GM19238 (cell line): Measurements from ENCODE around the gene LBHD1.
"Not testable (repeated sequence)": the region's sequence is repeated elsewhere in the genome, so short reads cannot be mapped to it uniquely, and the experiment has no call there.

Experiments used
- DNase-seq: peaks from one replicate; pipeline ENCODE4 v3.0.0; 2011; ENCODE audit warnings: low spot score; ENCODE audit not compliant: insufficient read length

Gene LBHD1

DNA sequence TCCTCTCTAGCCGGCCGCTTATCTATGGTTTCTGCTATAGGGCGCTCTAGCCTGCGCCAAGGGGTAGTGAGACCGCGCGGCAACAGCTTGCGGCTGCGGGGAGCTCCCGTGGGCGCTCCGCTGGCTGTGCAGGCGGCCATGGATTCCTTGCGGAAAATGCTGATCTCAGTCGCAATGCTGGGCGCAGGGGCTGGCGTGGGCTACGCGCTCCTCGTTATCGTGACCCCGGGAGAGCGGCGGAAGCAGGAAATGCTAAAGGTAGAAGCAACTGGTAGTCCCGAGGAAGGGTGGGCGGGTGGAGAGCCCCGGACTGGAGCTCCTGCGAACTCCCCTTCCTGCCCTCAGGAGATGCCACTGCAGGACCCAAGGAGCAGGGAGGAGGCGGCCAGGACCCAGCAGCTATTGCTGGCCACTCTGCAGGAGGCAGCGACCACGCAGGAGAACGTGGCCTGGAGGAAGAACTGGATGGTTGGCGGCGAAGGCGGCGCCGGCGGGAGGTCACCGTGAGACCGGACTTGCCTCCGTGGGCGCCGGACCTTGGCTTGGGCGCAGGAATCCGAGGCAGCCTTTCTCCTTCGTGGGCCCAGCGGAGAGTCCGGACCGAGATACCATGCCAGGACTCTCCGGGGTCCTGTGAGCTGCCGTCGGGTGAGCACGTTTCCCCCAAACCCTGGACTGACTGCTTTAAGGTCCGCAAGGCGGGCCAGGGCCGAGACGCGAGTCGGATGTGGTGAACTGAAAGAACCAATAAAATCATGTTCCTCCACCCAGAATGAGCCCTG, at the start of gene LBHD1, which contains the start of gene UQCC3:
Gene LBHD1 (minus strand): TSS at position 660 of the 782 bp plus-strand sequence. CDS start 2,236 bp downstream, outside the sequence.
Gene UQCC3 (plus strand): TSS at position 66 of the 782 bp plus-strand sequence. CDS start 73 bp downstream, at position 139.
- peak; percentile 78 for DNase-seq

DNA sequence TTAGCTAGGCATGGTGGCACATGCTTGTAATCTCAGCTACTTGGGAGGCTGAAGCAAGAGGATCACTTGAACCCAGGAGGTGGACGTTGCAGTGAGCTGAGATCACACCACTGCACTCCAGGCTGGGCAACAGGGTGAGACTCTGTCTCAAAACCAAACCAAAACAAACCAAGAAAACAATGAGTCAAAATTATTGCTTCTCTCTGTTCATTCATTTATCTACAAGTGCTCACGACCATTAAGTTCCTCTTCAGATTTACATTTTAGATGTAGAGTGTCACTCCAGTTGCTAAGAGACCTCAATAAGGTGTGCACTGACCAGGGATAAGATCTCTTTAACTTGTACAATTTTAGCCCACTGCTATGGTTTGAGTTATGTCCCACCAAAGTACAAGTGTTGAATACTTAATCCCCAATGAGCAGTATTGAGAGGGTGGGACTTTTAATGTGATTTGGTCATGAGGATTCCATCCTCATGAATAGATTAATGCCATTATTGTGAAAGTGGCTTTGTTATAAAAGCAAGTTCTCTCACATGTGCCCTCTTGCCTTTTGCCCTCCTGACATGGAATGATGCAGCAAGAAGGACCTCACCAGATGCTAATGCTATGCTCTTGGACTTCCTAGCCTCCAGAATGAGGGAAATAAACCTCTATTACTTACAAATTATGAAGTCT, 47.4 kb upstream of the LBHD1 start:
- DNase-seq, result no peak

DNA sequence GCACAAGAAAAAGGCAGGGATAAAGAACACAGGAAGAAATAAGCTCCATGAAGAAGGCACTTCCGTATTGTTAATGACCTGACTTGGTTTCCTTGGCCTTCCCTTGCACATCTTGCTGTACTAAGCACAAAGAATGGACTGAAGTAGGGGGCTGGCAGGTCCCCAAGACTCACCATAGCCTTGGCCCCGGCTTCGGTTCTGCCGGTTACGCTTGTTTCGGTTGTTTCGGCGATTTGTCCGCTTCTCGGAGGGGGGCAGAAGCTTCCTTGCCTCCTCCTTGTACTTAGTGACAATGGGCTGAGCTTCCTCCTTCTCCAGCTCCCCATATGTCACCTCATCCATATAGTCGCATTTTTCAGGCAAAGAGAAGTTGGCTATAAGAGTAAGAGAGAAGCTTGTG, 44.7 kb upstream of the LBHD1 start:
- no peak for DNase-seq

DNA sequence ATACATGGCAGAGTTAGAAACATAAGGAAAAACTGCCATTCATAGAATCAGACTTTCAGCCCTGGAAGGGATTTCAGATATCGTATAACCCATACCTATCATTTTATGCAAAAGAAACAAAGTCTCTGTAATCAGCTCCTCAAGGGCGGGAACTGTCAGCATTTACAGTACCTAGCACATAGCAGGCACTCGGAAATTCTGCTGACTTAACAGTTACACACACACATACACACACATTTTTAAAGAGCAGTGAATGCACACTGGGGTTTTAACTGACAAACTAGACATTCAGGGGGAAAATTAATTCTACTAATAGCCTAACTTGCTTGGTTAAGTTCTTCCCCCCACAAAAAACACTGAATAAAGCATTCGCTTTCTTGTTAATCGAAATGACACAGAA, 44.1 kb upstream of the LBHD1 start:
- no peak for DNase-seq

DNA sequence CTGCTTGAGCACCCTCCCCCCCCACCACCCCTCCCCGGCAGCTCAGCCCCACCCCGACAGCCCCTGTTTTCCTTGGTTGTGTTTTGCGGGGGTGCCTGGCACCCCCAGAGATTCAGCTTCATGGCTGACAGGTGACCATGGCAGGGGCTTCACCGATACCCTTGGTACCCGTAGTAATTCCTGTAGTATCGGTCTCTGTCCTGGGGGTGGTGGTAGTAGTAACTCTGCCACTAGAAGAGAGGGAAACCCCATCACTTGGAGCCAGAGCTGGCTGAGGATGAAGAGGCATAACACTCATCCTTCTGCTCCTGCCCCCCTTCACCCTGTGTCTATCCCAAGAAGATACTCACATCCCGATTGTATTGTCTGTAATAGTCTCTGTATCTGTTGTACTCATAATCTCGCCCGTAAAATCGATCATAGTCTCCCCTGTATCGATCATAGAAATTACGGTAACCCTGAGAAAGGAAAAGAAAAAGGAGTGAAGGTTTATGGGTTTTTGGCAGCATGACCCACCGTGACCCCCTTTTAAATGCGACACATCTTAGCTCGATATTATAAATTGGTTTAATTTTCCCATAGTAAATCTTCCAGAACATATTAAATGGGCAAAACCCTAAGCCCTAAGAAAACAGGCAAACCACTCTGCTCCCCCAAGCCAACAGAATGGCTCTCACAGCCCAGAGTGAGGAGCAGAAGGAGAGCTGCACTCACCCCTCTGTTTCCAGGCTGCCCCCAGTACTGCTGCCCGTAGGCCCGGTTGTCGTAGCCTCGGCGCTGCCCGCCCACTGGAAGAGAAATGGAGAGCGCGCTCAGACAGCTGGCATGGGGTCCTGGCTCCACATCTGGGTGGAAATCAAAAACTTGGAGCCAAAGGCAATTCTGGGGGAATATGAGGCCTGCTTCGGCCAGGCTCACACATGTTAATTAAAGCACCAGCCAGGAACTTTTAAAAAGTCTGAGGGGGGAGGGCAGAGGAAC, 43.4 kb upstream of the LBHD1 start:
- no peak for DNase-seq

DNA sequence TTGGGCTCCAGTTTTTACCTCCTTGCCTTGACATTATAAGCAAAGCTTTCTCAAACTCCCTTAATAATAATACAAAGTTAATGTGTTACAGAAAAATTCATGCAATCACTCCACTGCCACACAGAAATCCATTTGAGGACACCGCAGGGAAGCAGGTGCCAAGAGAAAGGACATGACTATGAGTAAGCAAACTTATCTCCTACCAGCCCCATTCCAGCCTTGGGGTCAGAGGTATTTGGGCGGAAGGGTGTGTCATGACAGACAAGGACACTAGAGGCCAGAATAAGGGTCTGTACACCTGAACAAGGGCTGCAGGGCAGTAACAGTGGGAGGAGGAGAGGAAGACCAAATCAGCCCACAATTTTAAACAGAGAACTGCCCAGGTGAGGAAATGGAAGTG, 41.3 kb upstream of the LBHD1 start:
- no peak for DNase-seq

DNA sequence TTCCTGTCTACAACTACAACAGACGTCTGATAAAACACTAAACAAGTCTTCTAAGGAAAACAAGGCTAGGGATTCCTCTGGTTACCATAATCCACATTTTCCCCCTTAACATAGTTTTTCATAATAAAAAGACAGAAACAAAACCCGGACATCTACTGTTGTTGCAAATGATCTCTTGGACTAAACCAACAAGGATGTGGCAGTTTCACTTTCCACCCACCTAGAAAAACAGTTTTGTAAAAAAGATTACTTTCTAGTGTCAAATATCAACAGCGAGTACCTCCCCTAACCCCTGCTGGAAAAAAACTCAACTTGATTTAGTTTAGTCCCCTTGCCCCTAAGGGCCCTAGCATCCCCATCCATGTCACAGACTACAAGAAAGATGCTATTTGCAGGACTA, 40.8 kb upstream of the LBHD1 start:
- DNase-seq, result no peak

DNA sequence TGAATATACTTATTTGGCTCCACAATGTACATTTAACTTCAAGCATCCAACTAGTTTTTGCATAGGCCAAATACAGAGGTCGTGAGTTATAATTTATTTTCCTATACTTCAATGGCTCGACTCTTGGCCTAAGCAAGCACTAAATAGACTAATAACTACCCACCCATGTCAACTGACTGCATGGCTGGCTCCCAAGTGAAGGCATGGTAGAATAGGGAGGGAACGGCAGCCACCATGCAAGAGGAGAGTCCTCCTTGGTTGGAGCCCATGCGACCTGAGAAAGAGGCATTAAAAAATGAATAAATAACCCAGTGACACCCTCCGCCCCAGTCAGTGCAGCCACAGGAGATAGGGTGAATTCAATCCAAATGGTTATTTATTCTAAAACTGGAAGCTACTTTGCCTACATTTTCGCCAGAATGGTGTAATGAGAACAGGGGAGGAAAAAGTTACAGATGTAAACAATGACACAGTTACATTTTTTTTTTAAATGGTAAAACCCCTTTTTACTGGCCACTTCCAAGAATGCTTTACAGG, 40.3 kb upstream of the LBHD1 start:
- no peak for DNase-seq

DNA sequence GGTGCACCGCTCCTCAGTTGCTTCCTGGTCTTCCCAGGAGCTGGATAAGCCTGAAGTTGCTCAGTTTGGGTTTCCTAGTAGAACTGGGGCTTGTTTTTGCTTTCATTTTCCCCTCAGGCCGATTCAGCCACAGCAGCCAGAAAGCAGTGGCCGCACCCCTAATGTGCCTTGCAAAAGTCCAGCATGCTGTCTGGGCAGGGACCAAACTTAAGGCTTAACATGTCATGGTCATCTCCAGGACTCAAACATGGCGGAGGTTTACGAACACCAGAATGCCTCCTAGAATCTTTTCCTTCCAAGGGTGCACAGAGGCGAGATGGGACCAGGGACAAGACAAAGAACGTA, 37.9 kb upstream of the LBHD1 start:
- no peak for DNase-seq

DNA sequence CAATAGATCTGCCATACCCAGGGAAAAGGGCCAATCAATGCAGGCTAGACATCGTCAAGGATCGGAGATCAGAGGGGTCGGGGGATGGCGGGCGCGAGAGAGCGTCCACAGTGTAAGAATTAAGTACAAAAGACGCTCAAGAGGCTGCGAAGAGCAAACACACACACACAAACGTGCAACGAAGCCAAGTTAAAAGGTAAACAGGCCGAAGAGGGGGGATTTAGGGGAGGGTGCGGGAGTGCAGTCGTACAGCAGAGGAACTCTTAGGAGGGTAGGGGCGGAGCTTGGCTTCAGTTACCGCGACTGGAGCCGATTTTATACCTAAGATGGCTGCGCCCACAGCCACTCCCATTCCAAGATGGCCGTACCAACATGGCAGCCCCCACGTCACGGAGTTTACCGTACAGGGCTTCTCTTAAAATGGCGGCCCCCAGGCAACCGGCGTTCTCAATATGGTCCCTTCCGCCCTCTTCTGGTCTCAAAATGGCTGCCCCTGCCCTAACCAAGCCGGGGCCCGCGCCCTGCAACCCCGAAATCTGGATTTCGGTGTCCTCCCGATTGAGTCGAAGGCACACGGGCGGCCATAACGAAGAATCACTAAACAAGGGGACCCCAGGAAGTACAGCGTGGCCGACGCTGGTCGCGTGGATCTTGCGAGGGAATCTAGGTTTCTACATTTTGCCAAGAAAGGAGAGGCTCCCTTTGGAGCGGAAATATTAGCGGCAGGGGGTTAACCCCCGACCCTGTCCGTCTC, 37.4 kb upstream of the LBHD1 start:
- DNase-seq, result peak; percentile 83

DNA sequence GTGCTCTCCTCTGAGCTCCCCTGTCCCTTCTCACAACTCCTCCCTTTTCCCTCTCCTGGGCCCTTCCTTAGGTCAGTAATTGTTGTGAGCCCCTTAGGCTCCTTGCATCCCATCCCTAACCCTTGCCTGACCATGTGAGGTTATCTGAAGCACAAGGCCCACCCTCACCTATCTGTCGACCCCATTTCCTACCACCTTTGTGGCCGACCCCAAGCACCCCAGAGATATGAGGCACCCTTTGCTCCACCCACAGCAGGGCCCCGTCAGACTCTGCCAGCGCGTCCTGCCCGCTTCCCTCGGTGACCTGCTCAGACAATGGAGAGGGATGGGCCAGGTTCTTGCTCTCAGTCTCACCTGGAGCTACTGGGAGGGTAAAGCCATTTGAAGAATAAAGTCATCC, 36.7 kb upstream of the LBHD1 start:
- no peak for DNase-seq

DNA sequence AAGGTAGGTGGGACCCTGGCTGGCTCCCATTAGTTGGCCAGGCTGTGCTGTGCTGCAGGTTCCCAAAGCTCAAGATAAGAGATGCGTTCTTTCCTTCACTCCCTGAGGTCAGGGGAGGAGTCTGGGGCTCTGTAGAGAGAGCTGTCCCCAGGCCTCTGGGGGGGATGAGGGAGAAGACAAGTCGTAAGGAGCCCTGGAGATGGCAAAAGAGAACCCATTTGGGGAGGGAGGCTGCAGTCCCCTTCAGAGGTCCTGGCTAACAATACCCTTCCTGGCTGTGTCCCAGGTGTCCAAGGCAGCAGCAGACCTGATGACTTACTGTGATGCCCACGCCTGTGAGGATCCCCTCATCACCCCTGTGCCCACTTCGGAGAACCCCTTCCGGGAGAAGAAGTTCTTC, 36.3 kb upstream of the LBHD1 start:
- DNase-seq, result no peak

DNA sequence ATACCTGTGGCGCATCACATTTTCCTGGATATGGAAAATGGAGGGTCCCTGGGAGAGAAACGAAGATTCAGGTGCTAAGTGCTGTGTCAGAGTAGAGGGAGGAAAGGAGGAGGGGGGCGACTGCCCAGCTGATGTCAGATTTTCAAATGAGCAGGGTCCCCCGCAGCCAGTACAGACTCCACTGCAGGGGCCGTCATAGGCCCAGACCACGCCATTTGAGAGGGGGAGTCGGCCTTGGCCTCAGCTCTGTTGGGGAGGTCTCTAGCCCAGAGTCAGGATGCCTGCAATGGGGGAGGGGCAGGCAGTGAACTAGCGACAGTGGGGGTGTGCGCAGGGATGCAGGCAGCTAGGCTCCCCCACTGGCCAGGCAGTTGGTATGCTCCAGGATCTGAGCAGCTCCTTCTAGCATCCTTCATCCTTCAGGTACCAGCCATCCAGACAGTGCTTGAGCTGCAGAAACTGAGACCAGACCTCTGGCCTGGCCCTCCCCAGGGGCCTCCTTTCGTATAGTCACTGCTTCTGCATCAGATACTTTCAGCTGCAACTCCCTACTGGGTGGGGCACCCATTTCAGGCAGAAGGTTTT, 35.3 kb upstream of the LBHD1 start, which contains the start of the genes BSCL2 and GNG3:
Gene BSCL2 (minus strand): TSS at position 148 of the 585 bp plus-strand sequence. CDS start 229 bp downstream, outside the sequence.
Gene GNG3 (plus strand): TSS at position 400 of the 585 bp plus-strand sequence. CDS start 620 bp downstream, outside the sequence.
- DNase-seq, result no peak

DNA sequence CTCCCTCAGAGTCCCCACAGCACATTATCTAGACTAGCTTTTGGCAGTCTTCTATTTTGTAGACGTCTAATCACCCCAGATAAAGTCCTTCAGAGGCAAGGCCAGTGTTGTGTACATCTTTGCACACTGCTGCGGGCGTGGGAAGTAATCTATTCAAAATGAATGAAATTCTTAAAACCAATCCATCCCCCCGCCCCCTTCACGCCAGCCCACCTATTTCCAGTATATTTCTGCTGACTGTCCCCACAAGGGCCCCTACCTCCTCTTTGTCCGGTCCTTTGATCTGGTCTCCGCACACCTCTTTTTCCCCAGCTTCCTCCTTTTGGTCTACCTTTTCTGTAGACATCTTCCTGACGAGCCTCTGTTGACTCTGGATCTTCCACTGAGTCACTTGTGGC, 34.8 kb upstream of the LBHD1 start:
- no peak for DNase-seq

DNA sequence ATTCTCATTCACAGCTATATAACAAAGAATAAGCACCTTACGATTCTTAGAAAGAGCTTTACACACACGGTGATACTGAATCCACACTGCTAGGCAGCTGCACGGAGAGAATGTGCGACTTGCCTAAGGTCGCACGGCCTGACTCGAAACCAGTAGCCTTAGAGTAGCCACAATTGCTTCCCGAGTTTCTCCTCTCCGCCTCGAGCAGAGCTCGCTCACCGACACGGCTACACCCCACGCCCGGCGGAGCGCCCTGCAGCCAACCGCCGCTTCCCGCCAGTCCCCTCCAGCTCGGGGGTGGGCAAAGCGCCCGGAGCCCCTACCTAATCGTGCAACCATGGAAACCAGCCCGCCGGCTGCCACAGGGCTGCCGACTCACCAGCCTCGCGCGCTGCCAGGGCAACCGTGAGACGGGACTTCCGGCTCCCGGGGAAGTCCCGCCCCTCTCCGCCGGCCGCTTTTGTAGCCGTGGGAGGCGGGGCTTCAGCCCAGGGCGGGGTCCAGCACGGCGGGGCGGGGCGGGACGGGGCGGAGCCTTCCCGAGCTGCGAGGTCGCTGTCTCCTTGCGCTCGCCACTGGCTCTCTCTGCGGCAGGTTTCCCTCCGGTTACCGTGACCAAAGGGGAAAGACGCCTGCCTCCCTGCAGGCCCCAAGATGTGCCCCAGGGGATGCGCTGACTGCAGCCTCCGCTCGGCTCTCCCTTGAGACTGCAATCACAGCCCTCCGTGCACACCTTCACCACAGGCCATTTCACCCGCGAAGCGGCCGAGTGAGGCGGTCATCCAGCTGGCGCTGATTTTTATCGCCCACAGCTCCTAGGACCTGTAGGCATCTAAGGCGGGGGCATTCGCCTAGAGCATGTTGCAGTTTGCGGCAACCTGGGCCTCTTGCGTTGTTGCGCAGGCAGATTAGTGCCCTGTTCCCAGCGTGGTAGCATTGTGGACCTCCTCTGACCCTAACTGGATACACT, 34.1 kb upstream of the LBHD1 start:
- DNase-seq, result peak; percentile 87

DNA sequence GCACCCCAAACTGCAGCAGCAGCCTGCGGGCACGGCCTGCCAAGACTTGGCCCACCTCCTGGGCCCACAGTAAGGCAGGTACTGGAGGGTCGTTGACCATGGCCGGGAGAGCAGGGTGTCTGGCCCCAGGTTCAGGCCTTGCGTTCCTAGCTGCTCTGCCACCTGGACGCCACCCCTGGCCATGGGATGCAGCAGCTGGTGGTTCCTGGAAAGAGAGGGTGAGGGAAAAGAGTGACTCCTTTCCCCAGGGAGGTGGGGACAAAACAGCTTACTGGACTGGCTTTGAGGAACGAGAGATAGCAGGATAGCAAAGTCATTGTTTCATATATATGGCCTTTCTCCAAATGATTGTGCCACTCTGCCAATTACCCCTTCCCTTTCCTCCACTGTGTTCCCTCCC, 33.3 kb upstream of the LBHD1 start:
- DNase-seq, result no peak

DNA sequence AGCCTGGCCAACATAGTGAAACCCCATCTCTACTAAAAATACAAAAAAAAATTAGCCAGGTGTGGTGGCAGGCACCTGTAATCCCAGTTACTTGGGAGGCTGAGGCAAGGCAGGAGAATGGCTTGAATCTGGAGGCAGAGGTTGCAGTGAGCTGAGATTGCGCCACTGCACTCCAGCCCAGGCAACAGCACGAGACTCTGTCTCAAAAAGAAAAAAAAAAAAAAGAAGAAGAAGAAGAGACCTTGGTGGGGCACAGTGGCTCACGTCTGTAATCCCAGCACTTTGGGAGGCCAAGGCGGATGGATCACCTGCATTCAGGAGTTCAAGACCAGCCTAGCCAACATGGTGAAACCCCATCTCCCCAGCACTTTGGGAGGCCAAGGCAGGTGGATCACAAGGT, 31.9 kb upstream of the LBHD1 start:
- not testable (repeated sequence) for DNase-seq

DNA sequence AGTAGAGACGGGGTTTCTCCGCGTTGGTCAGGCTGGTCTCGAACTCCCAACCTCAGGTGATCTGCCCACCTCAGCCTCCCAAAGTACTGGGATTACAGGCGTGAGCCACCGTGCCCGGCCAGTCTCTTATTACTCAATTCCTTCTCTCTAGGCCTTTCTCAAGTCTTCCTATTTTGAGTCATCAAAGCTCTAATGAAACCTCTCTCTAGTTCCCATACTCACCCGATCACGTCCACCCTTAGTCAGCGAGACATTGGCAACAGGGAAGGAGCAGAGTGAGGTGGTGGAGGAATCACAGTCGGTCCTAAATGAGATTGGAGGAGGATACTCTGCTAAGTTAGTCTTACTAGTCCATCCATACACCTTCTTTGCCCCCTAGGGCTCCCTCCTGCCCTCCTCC, 30.2 kb upstream of the LBHD1 start:
- no peak for DNase-seq
